ENCODE data around the gene UGT1A8.

The UGT1A8 gene

DNA sequence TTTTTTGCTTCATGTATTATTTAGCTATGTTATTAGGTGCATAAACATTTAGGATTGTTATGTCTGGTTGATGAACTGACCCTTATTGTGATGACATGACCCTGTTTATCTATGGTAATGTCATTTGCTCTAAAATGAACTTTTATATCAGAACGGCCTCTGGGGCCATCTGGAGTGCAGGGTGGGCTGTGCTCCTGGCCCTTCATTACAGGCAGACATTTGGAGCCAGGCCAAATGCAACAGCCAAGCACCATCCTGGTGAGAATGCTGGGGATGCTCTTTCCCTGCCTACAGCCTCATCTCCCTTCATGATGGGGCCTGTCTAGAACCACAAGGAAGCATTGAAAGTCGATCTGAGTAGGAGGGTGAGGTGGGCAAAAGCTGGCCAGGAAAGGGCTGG is 198.9 kb downstream of the UGT1A8 start:
- Histone ChIP-seq H3K9me3 (ENCODE audit: low read length) (no peaks in the 10 kb centered on the region), H3F3A (ENCODE audit: insufficient read depth, low read length) (no peaks in the 10 kb centered on the region), H2AFZ (ENCODE audit: low read length) (no peak overlapping the region), H3K27me3 (ENCODE audit: insufficient read depth, low read length) (peaks cover 4% of the 10 kb centered on the region; the same call in 1 of the 2 replicates), H3K4me2 (ENCODE audit: low read length) (no peak overlapping the region), H3K9ac (ENCODE audit: low read length) (no peak overlapping the region), H4K20me1 (ENCODE audit: insufficient read depth, low read length) (no peaks in the 10 kb centered on the region), H3K79me2 (ENCODE audit: insufficient read depth, low read length) (no peaks in the 10 kb centered on the region), H3K36me3 (ENCODE audit: insufficient read depth, low read length) (no peaks in the 10 kb centered on the region), H3K4me1 (ENCODE audit: insufficient read depth, low read length, severe bottlenecking) (no peaks in the 10 kb centered on the region), H3K4me3 (ENCODE audit: low read depth, low read length, poor library complexity, severe bottlenecking) (no peak overlapping the region), H3K9me2 (ENCODE audit: low read depth, low read length) (no peaks in the 10 kb centered on the region), H3K27ac (ENCODE audit: low read depth, low read length, poor library complexity, severe bottlenecking) (no peak overlapping the region)
- no peak for TF ChIP-seq EZH2 (IDR thresholded peaks at IDR 0.05; ENCODE audit: borderline replicate concordance, low read length)
- TF ChIP-seq, protein P1, sequence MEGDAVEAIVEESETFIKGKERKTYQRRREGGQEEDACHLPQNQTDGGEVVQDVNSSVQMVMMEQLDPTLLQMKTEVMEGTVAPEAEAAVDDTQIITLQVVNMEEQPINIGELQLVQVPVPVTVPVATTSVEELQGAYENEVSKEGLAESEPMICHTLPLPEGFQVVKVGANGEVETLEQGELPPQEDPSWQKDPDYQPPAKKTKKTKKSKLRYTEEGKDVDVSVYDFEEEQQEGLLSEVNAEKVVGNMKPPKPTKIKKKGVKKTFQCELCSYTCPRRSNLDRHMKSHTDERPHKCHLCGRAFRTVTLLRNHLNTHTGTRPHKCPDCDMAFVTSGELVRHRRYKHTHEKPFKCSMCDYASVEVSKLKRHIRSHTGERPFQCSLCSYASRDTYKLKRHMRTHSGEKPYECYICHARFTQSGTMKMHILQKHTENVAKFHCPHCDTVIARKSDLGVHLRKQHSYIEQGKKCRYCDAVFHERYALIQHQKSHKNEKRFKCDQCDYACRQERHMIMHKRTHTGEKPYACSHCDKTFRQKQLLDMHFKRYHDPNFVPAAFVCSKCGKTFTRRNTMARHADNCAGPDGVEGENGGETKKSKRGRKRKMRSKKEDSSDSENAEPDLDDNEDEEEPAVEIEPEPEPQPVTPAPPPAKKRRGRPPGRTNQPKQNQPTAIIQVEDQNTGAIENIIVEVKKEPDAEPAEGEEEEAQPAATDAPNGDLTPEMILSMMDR (IDR thresholded peaks at IDR 0.05; ENCODE audit: low read length), result no peak

DNA sequence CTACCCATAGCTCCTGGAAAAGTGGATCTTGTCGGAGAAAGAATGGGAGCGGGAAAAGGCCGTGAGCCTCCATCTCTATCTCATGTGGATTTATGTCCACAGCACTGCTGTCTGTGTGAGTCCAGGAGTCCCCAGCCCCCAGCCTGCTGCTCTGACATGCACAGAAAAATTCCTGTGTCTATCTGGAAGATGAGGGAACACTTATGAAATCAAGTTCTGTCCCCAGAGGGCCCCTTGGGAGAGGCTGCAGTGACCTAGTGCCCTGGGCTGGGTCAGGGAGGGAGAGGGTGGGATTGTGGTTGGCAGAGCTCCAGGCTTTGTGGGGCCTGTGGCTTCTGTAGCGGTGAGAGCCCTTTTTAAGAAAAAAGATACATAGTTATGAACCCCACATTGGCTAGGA is 199.3 kb downstream of the UGT1A8 start:
- Histone ChIP-seq H4K20me1 (ENCODE audit: insufficient read depth, low read length) (no peaks in the 10 kb centered on the region), H2AFZ (ENCODE audit: low read length) (no peak overlapping the region), H3K27me3 (ENCODE audit: insufficient read depth, low read length) (peaks cover 6% of the 10 kb centered on the region; the same call in 1 of the 2 replicates), H3K9ac (ENCODE audit: low read length) (no peak overlapping the region), H3K4me3 (ENCODE audit: low read depth, low read length, poor library complexity, severe bottlenecking) (no peak overlapping the region), H3K36me3 (ENCODE audit: insufficient read depth, low read length) (no peaks in the 10 kb centered on the region), H3K79me2 (ENCODE audit: insufficient read depth, low read length) (no peaks in the 10 kb centered on the region), H3K9me3 (ENCODE audit: low read length) (no peaks in the 10 kb centered on the region), H3K4me1 (ENCODE audit: insufficient read depth, low read length, severe bottlenecking) (no peaks in the 10 kb centered on the region), H3K27ac (ENCODE audit: low read depth, low read length, poor library complexity, severe bottlenecking) (no peak overlapping the region), H3F3A (ENCODE audit: insufficient read depth, low read length) (no peaks in the 10 kb centered on the region), H3K4me2 (ENCODE audit: low read length) (no peak overlapping the region), H3K9me2 (ENCODE audit: low read depth, low read length) (no peaks in the 10 kb centered on the region)
- no peak for TF ChIP-seq EZH2 (IDR thresholded peaks at IDR 0.05; ENCODE audit: borderline replicate concordance, low read length)
- TF ChIP-seq, protein P1 (IDR thresholded peaks at IDR 0.05; ENCODE audit: low read length), result no peak

DNA sequence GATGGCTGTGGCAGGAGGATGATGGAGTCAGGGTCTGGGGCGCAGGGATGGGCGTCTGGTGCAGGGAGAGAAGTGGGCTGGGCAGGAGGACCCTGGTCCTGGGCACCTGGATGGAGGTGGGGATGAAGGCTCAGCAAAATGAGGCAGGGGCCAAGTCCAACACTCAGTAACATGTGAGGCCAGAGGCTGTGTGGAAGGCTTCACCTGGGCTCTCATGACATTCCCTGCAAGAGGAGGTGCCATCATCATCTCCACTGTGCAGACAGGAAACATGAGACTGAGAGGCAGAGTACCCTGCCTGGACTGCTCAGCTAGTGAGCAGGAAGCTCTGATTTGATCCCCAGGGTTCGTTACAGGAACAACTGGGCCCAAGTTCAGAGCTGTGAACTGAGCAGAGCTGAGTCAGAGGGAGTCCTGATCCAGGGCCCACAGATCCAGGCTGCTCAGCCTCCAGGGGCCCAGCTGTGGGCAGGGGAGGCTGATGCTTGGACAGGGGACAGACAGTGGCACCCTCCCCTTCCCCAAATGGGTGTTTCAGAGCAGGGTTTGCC is 200.0 kb downstream of the UGT1A8 start:
- Histone ChIP-seq H4K20me1 (ENCODE audit: insufficient read depth, low read length) (no peaks in the 10 kb centered on the region), H3K4me2 (ENCODE audit: low read length) (no peak overlapping the region), H3K4me1 (ENCODE audit: insufficient read depth, low read length, severe bottlenecking) (no peaks in the 10 kb centered on the region), H3K9me2 (ENCODE audit: low read depth, low read length) (no peaks in the 10 kb centered on the region), H3K9ac (ENCODE audit: low read length) (no peak overlapping the region), H3K79me2 (ENCODE audit: insufficient read depth, low read length) (no peaks in the 10 kb centered on the region), H3K4me3 (ENCODE audit: low read depth, low read length, poor library complexity, severe bottlenecking) (no peak overlapping the region), H3K36me3 (ENCODE audit: insufficient read depth, low read length) (no peaks in the 10 kb centered on the region), H2AFZ (ENCODE audit: low read length) (no peak overlapping the region), H3K27me3 (ENCODE audit: insufficient read depth, low read length) (peaks cover 9% of the 10 kb centered on the region; the same call in 1 of the 2 replicates), H3K9me3 (ENCODE audit: low read length) (no peaks in the 10 kb centered on the region), H3K27ac (ENCODE audit: low read depth, low read length, poor library complexity, severe bottlenecking) (no peak overlapping the region), H3F3A (ENCODE audit: insufficient read depth, low read length) (no peaks in the 10 kb centered on the region)
- TF ChIP-seq EZH2 (IDR thresholded peaks at IDR 0.05; ENCODE audit: borderline replicate concordance, low read length), result no peak
- TF ChIP-seq, protein P1 (IDR thresholded peaks at IDR 0.05; ENCODE audit: low read length), result no peak
